Parietal lobe (tissue), 1 donor: Measurements from ENCODE around the gene SH3GL2. TPM values are rescaled to one million over a fixed set of nuclear protein-coding genes. Genes with fewer than 3 reads are reported as not detected.

Source experiments
- total RNA-seq: library from RNA; depleted of rRNA; stranded (reverse); fragments of >200 nt; gene quantifications from one replicate; pipeline ENCODE4 v1.2.3, GENCODE V29; 2014

The SH3GL2 gene
- 81.1 TPM for total RNA-seq

DNA sequence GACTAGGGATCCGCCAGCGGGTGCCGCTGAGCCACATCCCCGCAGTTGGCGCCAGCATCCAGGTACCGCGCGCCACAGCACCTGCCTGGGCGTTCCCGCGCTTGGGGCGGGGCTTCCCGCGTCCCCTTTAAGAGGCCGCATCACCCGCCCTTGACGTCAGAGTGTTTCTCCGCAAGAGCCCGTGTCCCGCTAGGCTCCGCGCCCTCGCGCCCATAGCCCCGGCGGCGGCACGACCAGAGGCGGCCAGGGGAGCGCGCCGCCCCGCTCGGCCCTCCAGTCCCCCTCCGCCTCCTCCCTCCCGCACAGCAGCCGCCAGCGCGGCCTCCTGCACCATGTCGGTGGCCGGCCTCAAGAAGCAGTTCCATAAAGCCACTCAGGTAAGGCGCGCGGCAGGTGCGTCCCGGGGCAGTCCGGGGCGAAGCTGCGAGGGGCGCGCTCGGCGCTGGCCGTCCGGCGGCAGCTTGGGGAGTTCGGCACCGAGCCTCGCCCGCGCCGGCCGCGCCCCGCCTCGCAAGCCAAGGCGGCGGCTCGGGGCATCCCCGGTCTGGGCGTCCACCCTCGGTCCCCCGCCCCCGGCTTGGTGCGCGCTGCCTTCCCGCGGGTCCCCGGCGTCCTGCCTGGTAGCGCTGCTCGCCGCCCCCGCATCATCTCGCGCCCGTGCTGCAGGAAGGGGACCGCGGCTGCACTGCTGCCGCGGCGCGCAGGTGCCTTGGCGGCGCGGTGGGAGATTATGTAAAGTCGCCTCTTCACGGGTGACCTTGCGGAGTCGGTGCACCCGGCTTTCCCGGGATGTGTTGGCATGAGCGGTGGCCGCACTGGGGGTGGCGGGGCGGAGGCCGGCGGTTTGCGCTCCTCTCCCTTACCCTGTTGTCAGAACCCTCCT lies at the start of gene SH3GL2:
Gene SH3GL2 (plus strand): TSS at position 156 of the 883 bp plus-strand sequence.

